ENCODE results near the gene AGBL5.

Gene AGBL5

GRCh38 chr2:27025281-27025800 lies 26.1 kb upstream of the AGBL5 start:
- DNase-seq: no peak

GRCh38 chr2:27025861-27026851 lies 25.3 kb upstream of the AGBL5 start:
- no peak for DNase-seq

- DNase-seq: no peak
Observed at GRCh38 chr2:27027211-27027651, 24.2 kb upstream of the AGBL5 start.

GRCh38 chr2:27029051-27029450 lies 22.4 kb upstream of the AGBL5 start:
- no peak for DNase-seq

GRCh38 chr2:27032495-27033252 lies 18.8 kb upstream of the AGBL5 start, which contains the start of gene TMEM214:
Gene TMEM214, plus strand, starts transcription at chr2:27032965. Its CDS starts 51 bp downstream, at chr2:27033016.
- DNase-seq: peak; percentile 74

- DNase-seq: no peak
Observed at GRCh38 chr2:27033253-27033852, 18.1 kb upstream of the AGBL5 start.

GRCh38 chr2:27038012-27038411 lies 13.5 kb upstream of the AGBL5 start:
- no peak for DNase-seq

GRCh38 chr2:27038631-27039339 lies 12.7 kb upstream of the AGBL5 start:
- DNase-seq: no peak

GRCh38 chr2:27039426-27039825 lies 12.0 kb upstream of the AGBL5 start:
- no peak for DNase-seq

- DNase-seq: no peak
Observed at GRCh38 chr2:27039871-27040270, 11.6 kb upstream of the AGBL5 start.

- no peak for DNase-seq
Observed at GRCh38 chr2:27040282-27040681, 11.2 kb upstream of the AGBL5 start.

GRCh38 chr2:27041752-27042151 lies 9.7 kb upstream of the AGBL5 start:
- peak; percentile 4 for DNase-seq

- no peak for DNase-seq
Observed at GRCh38 chr2:27042159-27042661, 9.3 kb upstream of the AGBL5 start.

GRCh38 chr2:27042985-27043634 lies 8.4 kb upstream of the AGBL5 start:
- no peak for DNase-seq

GRCh38 chr2:27049422-27050280 lies 1.8 kb upstream of the AGBL5 start:
- no peak for DNase-seq

GRCh38 chr2:27050281-27050995 lies 1.0 kb upstream of the AGBL5 start:
- DNase-seq: peak; percentile 84

- DNase-seq: peak; percentile 18
Observed at GRCh38 chr2:27051902-27052645, 606 bp downstream of the AGBL5 start.

- DNase-seq: no peak
Observed at GRCh38 chr2:27053321-27053720, 1.9 kb downstream of the AGBL5 start.

GRCh38 chr2:27053776-27054175 lies 2.3 kb downstream of the AGBL5 start:
- DNase-seq: no peak
